Cardiac fibroblast (primary cell): ENCODE results near the gene STARD7.

Experiments used
- DNase-seq, 2 donors: peaks; one replicate each; pipeline versions ENCODE4 v3.0.0 to v3.0.0-alpha.2; 2010; ENCODE audit warnings: low read depth in 2 of 2
- H3K4me3 ChIP-seq, 2 donors: replicated peaks in 1 of 2; 1 replicate in 1 of 2; 2 replicates in 1 of 2; pipeline ENCODE4 v1.5.1; 2011; ENCODE audit warnings: low read depth in 2 of 2, low read length in 2 of 2, mild to moderate bottlenecking in 2 of 2, moderate library complexity in 1 of 2
- CTCF ChIP-seq: IDR thresholded peaks from one replicate; pipeline ENCODE4 v1.5.1; 2011; ENCODE audit warnings: low read depth, mild to moderate bottlenecking, low read length, inconsistent platforms

Gene STARD7

GRCh38 chr2:96158554-96158940 is 50.1 kb downstream of the STARD7 start:
- no peak for DNase-seq
- no peak for TF ChIP-seq CTCF
- H3K4me3 ChIP-seq, result no peak overlapping the region

- DNase-seq, result no peak
- no peak overlapping the region for H3K4me3 ChIP-seq
- TF ChIP-seq CTCF, result no peak
Measured at GRCh38 chr2:96157649-96158553, 50.7 kb downstream of the STARD7 start.

GRCh38 chr2:96156926-96157648 is 51.5 kb downstream of the STARD7 start:
- H3K4me3 ChIP-seq, result no peak overlapping the region
- DNase-seq, result no peak
- no peak for TF ChIP-seq CTCF

GRCh38 chr2:96156011-96156820 is 52.4 kb downstream of the STARD7 start:
- no peak for TF ChIP-seq CTCF
- no peak overlapping the region for H3K4me3 ChIP-seq
- no peak for DNase-seq

- H3K4me3 ChIP-seq, result no peak overlapping the region
- TF ChIP-seq CTCF, result no peak
- DNase-seq, result no peak
Measured at GRCh38 chr2:96154506-96155380, 53.9 kb downstream of the STARD7 start.

- H3K4me3 ChIP-seq, result no peak overlapping the region
- DNase-seq, result no peak
Measured at GRCh38 chr2:96153991-96154431, 54.6 kb downstream of the STARD7 start.

More at GRCh38 chr2:96153991-96154431, 54.6 kb downstream of the STARD7 start:
- TF ChIP-seq CTCF, result no peak
